NCI-H524 treated with DMSO at 0.1 percent for 48 hours (cell line): ENCODE data around the gene CYP2U1.
"Not testable (repeated sequence)": the region's sequence is repeated elsewhere in the genome, so short reads cannot be mapped to it uniquely, and the experiment has no call there.

Experiments
- DNase-seq: peaks from one replicate; lab custom pipeline; 2025; lab: John Stamatoyannopoulos, UW

The CYP2U1 gene

GRCh38 chr4:107930821-107931774, at the start of gene CYP2U1:
Gene CYP2U1, plus strand, starts transcription at chr4:107931549. Its CDS starts 95 bp downstream, at chr4:107931644.
- DNase-seq, result no peak

- DNase-seq, result no peak
Observed at GRCh38 chr4:107885865-107886264, 45.5 kb upstream of the CYP2U1 start.

GRCh38 chr4:107888237-107888636, 43.1 kb upstream of the CYP2U1 start:
- DNase-seq, result no peak

- DNase-seq, result no peak
Observed at GRCh38 chr4:107890779-107891178, 40.6 kb upstream of the CYP2U1 start.

GRCh38 chr4:107891299-107891698, 40.0 kb upstream of the CYP2U1 start:
- no peak for DNase-seq

GRCh38 chr4:107893171-107894137, 37.9 kb upstream of the CYP2U1 start:
- no peak for DNase-seq

GRCh38 chr4:107894138-107894603, 37.2 kb upstream of the CYP2U1 start:
- DNase-seq, result no peak

- no peak for DNase-seq
Observed at GRCh38 chr4:107896158-107896645, 35.1 kb upstream of the CYP2U1 start.

GRCh38 chr4:107896646-107897045, 34.7 kb upstream of the CYP2U1 start:
- DNase-seq, result no peak

- DNase-seq, result no peak
Observed at GRCh38 chr4:107897823-107898222, 33.5 kb upstream of the CYP2U1 start.

GRCh38 chr4:107900067-107900466, 31.3 kb upstream of the CYP2U1 start:
- no peak for DNase-seq

GRCh38 chr4:107900508-107900907, 30.8 kb upstream of the CYP2U1 start:
- no peak for DNase-seq

- no peak for DNase-seq
Observed at GRCh38 chr4:107901213-107901934, 30.0 kb upstream of the CYP2U1 start.

- no peak for DNase-seq
Observed at GRCh38 chr4:107902715-107903114, 28.6 kb upstream of the CYP2U1 start.

- DNase-seq, result not testable (repeated sequence)
Observed at GRCh38 chr4:107905082-107905481, 26.3 kb upstream of the CYP2U1 start.

- no peak for DNase-seq
Observed at GRCh38 chr4:107906458-107907100, 24.8 kb upstream of the CYP2U1 start.

- no peak for DNase-seq
Observed at GRCh38 chr4:107908377-107908776, 23.0 kb upstream of the CYP2U1 start.

GRCh38 chr4:107913283-107913899, 18.0 kb upstream of the CYP2U1 start:
- no peak for DNase-seq

- DNase-seq, result no peak
Observed at GRCh38 chr4:107915220-107915619, 16.1 kb upstream of the CYP2U1 start.

- DNase-seq, result no peak
Observed at GRCh38 chr4:107916623-107917022, 14.7 kb upstream of the CYP2U1 start.

- no peak for DNase-seq
Observed at GRCh38 chr4:107917500-107917899, 13.8 kb upstream of the CYP2U1 start.
